PFSK-1 (cell line): ENCODE measurements around the gene STAG3.

ENCODE experiments used
- FOXP2 ChIP-seq: optimal IDR thresholded peaks from 2 replicates; pipeline ENCODE3; 2011; ENCODE audit warnings: borderline replicate concordance, control low read depth, inconsistent platforms; ENCODE audit not compliant: insufficient read depth; ENCODE audit errors: extremely low read length, extremely low read depth
- POLR2AphosphoS5 ChIP-seq: IDR thresholded peaks from 2 replicates; pipeline ENCODE4 v1.6.1; 2012; ENCODE audit warnings: low read depth, mild to moderate bottlenecking, control low read depth, low read length, moderate library complexity
- SIN3A ChIP-seq: IDR thresholded peaks from 2 replicates; pipeline ENCODE4 v1.6.1; 2012; ENCODE audit warnings: mild to moderate bottlenecking, low read length, moderate library complexity, borderline replicate concordance; ENCODE audit not compliant: insufficient read depth
- TAF1 ChIP-seq: IDR thresholded peaks from 2 replicates; pipeline ENCODE4 v1.6.1; 2012; ENCODE audit warnings: low read length, control low read depth, borderline replicate concordance; ENCODE audit not compliant: insufficient read depth
- TF ChIP-seq, protein P1 (sequence below), 2 experiments: IDR thresholded peaks; 2 replicates each; pipeline versions ENCODE4 v1.6.1 to v1.8.0; 2011 to 2012; ENCODE audit warnings: low read depth in 2 of 2, low read length in 2 of 2, control low read depth in 1 of 2, inconsistent platforms in 1 of 2, mild to moderate bottlenecking in 1 of 2, moderate library complexity in 1 of 2; ENCODE audit not compliant: insufficient read depth in 1 of 2

STAG3 gene

DNA sequence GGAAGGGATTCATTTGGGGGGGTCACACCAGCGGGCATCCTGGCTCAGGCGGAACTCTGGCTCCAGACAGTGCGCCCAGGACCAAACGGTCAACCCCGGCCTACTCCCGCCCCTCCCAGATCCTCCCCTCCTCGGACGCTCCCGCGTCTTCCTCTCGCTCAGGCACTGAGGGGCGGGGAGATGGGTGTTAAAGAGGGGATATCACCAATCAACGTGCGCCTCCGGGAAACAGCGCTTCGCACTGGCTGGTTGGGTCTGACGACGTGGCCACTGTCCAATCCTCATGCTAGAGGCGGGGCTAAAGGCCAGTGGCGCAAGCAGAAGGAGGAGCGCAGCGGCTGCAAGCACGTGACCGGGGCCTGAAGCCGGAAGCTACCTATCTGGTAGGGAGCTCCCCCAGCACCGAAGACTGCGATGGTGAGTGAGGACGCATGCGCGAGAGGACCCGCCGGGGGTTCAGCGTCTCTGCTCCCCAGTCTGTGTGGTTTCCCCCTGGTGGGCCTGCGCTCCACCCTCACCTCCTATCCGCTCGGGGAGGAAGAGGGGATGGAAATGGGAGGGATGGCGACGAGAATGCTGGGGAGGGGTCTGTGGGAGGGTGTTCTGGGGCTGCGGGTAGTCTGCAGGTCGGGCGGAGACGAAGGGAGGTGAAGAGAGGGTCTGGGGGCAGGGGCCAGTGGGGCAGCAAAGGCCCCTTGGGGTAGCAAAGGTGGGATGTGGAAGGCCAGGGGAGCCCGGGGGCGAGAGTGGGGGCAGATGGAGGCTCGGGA is 29.0 kb upstream of the STAG3 start, which contains the start of gene LAMTOR4:
Gene LAMTOR4, plus strand, starts transcription at position 360 of the 770 bp plus-strand sequence. Its CDS starts 55 bp downstream, at position 415.
- peak; percentile 84 for TF ChIP-seq FOXP2
- TF ChIP-seq, protein P1, sequence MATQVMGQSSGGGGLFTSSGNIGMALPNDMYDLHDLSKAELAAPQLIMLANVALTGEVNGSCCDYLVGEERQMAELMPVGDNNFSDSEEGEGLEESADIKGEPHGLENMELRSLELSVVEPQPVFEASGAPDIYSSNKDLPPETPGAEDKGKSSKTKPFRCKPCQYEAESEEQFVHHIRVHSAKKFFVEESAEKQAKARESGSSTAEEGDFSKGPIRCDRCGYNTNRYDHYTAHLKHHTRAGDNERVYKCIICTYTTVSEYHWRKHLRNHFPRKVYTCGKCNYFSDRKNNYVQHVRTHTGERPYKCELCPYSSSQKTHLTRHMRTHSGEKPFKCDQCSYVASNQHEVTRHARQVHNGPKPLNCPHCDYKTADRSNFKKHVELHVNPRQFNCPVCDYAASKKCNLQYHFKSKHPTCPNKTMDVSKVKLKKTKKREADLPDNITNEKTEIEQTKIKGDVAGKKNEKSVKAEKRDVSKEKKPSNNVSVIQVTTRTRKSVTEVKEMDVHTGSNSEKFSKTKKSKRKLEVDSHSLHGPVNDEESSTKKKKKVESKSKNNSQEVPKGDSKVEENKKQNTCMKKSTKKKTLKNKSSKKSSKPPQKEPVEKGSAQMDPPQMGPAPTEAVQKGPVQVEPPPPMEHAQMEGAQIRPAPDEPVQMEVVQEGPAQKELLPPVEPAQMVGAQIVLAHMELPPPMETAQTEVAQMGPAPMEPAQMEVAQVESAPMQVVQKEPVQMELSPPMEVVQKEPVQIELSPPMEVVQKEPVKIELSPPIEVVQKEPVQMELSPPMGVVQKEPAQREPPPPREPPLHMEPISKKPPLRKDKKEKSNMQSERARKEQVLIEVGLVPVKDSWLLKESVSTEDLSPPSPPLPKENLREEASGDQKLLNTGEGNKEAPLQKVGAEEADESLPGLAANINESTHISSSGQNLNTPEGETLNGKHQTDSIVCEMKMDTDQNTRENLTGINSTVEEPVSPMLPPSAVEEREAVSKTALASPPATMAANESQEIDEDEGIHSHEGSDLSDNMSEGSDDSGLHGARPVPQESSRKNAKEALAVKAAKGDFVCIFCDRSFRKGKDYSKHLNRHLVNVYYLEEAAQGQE (IDR thresholded peaks at IDR 0.05; ENCODE audit: insufficient read depth in 1 of 2, low read depth in 2 of 2, low read length in 2 of 2): no peak
- TF ChIP-seq SIN3A: peak; percentile 39; the same call in 1 of the 2 replicates
- TF ChIP-seq TAF1: 0 out of 2 replicates have a peak, but pooled peaks have one; percentile 44
- TF ChIP-seq POLR2AphosphoS5: peak; percentile 77

DNA sequence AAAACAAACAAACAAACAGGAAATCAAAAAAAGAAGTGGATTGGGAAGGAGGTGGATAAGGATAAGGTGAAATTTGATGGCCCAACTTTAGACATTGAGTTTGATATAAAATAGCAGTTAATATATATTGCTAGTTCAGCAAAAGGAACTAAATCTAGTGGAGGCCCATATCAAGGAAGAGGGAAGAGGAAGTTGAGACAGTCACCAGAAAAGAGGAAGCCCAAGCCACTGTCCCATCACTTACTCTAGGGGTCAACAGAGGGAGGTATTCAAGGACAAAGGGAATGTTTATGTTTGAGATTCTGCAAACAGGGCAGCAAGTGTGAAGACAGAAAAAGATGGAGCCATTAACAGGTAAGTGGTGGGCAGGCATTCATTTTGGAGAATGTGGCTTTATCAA is 25.3 kb upstream of the STAG3 start:
- TF ChIP-seq POLR2AphosphoS5 (no peak), SIN3A (no peak), TAF1 (no peak), FOXP2 (no peak)
- TF ChIP-seq, protein P1 (IDR thresholded peaks at IDR 0.05; ENCODE audit: insufficient read depth in 1 of 2, low read depth in 2 of 2, low read length in 2 of 2): no peak

DNA sequence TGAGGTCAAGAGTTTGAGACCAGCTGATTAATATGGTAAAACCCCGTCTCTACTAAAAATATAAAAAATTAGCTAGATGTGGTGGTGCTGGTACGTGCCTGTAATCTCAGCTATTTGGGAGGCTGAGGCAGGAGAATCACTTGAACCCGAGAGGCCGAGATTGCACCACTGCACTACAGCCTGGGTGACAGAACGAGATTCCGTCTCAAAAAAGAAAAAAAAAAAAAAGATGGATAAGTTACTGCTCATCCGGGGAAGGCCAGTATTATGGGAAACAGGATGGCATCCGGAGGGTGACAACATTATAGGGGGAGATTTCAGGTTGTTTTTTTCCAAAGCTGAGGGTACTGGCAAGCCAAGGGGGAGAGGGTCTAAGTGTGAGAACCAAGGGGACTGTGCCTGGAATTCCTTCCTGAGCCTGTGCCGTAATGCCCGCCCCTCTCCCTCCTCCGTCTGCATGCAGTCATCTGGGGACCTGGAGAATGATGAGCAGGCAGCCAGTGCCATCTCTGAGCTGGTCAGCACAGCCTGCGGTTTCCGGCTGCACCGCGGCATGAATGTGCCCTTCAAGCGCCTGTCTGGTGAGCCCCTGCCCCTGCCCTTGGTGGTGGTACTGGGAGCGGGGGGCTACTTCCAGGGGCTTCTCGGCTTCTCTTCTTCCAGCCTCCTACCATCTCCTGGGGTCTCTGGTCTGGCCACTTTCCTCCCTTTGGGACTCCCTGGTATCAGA is 24.6 kb upstream of the STAG3 start:
- TF ChIP-seq FOXP2 (no peak), TAF1 (no peak), POLR2AphosphoS5 (peak; percentile 11; the same call in 1 of the 2 replicates), SIN3A (no peak)
- TF ChIP-seq, protein P1 (IDR thresholded peaks at IDR 0.05; ENCODE audit: insufficient read depth in 1 of 2, low read depth in 2 of 2, low read length in 2 of 2): no peak

DNA sequence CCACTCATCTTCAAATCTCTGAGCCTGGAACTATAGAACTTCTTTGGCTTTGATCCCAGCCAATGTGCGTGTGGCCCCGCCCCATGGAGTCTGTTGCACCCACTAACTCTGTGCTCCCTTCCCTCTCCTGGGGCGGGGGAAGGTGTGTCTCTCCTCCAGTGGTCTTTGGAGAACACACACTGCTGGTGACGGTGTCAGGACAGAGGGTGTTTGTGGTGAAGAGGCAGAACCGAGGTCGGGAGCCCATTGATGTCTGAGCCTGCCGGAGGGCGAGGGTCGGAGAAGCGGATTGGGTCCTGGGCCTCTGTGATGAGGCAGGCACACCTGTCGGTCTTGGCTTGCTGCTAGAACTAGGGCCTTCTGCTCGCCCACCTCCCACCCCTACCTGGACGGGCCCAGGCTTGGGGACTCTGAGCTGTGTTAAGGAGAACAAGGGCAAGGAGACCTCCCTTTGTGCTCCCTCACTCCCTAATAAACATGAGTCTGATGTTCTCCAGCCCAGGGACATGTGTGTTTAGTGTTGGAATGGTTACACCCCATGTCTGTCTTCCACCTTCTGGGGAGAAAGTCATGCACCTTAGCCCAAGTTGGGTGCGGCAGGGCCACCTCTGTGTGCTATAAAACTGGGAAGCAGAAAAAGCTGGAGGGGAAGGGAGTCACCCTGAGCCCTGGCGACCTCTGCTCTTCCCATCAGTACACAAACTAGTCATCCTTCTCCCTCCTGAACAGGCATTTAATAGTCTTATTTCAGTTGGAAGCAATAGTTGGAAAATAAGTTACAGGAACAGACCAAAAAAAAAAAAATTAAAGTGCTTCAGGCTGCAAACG is 23.8 kb upstream of the STAG3 start:
- TF ChIP-seq POLR2AphosphoS5 (peak; percentile 8; the same call in 1 of the 2 replicates), FOXP2 (no peak), SIN3A (no peak)
- TF ChIP-seq, protein P1 (IDR thresholded peaks at IDR 0.05; ENCODE audit: insufficient read depth in 1 of 2, low read depth in 2 of 2, low read length in 2 of 2): no peak
